OCI-M2 (cell line): Measurements from ENCODE around the gene CHAT.

Experiments used
- DNase-seq: peaks from one replicate; lab custom pipeline; 2025; ENCODE audit not compliant: unreplicated experiment; lab: John Stamatoyannopoulos, UW

Gene CHAT

DNA sequence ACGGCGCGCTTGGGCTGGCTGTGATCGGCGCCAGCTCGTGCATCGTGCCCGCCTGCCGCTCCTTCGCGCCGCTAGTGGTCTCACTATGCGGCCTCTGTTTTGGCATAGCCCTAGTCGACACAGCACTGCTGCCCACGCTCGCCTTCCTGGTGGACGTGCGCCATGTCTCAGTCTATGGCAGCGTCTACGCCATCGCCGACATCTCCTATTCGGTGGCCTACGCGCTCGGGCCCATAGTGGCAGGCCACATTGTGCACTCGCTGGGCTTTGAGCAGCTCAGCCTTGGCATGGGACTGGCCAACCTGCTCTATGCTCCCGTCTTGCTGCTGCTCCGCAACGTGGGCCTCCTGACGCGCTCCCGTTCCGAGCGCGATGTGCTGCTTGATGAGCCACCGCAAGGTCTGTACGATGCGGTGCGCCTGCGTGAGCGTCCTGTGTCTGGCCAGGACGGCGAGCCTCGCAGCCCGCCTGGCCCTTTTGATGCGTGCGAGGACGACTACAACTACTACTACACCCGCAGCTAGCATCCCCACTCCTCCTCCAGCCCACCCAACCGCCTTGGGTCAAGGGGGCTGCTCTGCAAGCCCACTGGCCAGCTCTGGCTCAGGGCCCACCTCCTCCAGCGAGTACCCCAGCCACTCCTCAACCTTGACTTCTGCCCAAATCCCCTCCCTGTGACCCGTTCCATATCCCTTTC lies 1.9 kb upstream of the CHAT start:
- DNase-seq, result no peak

DNA sequence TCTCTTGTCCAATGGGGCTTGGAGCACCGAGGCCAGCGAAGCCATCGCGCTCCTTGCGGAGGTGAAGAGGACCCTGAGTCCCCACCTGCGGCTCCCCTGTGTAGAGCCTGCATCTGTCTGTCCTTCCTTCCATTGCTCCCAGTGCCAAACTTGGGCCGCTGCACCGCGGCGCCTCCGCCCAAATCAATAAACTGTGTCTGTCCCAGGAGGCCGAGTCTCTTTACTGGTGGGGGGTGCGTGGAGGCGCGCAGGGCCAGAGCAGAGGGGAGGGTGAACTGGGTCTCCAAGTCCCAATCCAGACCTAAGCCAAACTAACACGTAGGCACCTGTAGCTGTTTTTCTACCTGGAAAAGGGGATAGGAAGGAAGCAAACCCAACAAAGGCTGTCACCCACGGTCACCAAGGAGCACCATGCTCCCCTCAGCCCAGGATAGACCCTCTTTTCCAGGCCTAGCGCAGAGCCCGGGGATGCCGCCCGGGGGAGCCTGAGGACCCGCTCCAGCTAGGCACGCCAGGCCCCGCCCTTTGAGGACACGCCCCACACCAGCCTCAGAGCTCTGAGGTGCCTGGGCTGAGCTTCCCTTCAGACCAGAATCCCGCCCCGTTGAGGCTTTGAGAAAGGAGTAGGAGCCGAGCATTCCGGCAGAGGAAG lies 1.2 kb upstream of the CHAT start:
- DNase-seq, result no peak

DNA sequence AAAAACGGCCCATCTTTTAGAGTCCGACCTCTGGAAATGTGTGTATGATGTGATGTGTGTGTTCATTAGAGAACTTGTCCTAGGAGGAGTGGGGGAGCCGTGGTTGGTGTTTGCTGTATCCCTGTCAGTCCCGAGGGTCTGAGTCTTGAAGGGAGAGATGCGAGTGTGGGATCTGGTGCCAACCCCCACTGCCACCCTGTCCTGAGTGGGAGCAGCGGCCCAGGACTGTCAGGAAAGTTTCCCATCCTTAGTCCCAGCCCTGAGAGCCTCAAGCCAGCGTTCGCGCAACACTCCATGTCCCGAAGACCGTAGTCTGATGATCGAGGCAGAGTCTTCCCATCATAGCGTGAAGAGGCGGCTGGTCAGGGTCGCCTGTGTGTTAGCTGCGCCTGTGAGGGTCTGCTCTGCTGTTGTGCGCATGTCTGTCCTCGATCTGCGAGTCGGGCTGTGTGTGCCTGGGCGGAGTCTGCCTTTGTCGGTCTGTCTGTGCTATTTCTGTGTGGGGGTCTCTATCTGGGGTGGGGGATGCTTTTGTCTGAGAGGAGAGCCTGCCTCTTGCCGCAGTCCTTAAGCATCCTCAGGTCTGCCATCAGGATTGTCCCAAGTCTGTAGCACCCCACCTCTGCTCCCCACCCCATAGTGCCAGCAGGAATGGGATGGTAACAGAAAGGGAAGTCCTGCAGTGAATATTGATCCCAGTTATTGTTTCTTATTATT lies 514 bp upstream of the CHAT start:
- DNase-seq, result no peak

DNA sequence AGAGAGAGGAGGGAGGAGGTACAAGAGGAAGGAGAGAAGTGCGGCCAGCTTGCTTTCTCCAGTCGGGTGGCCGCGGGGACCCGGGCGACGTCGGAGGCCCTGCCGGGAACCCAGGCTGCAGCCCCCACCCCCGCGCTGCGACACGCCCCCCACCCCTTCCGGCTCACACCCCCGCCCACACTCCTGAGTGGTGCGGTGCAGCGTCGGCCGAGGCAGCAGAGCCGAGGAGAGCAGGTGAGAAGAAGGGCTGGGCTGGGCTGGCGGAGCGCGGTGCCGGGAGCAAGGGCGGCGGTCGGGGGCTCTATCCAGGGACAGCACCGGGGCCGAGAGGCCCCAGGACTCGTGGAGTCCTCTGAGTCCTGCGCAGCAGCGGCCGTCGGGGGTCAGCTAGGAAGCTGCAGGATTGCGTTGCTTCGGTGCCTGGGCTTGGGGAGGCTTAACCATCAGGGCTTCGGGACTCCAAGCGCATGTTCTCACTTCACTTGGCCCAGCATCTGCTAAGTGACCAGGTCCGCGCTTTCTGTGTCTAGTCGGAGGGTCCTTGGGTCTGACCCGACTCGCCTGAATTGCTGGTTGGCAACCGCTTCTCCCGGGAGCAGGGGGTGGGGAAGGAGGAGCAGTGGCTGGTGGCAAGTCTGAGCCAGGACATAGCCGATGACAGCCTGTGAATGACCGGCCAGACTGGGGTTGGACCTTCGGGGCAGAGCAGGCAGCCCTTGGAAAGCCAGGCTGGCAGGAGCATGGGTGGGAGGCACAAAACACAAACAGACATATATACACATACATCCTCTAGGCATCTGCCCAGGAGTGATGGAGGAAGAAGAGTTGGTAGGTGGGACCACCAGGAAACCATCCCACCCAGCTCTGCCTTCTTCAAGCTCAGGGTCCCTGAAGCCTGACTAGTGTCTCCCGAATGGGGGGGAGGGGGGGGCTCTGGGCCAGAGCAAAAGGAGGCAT lies 683 bp downstream of the CHAT start:
- no peak for DNase-seq

DNA sequence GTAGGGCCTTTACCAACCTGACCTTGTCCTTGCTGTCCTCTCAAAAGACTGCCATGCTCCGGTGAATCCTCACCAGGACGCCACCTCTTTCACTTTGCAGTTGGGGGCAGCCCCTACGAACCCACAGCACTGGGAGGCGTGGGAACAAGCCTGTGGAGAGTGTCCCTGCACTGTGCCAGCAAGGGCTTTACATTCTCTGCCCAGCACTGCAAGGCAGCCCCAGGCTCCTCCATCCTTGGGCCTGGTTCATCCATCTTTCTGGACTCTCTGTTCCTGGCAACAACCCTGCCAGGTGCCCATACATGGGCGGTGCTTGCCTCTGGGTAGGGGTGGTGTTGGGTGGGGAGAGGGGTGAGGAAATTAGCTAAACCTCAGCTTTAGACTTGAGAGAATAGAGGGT lies 1.4 kb downstream of the CHAT start:
- DNase-seq, result no peak

DNA sequence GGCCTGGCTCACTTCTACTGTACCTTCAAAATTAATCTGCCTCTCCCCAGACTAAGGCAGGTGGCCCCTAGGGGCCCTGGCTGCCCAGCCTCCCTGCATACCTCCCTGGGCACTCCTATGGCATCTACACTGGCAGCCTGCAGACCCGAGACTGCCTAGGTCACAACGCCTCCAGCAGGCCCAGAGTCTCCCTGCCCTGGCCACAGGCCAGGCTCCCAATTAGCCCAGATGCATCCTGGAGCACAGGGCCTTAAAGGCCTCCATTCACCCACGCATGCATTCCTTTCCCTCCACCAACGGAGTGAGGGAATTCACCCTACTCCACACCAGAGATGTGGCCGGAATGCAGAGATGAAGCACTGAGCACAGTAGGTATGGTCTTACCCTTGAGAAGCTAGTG lies 1.9 kb downstream of the CHAT start:
- no peak for DNase-seq

DNA sequence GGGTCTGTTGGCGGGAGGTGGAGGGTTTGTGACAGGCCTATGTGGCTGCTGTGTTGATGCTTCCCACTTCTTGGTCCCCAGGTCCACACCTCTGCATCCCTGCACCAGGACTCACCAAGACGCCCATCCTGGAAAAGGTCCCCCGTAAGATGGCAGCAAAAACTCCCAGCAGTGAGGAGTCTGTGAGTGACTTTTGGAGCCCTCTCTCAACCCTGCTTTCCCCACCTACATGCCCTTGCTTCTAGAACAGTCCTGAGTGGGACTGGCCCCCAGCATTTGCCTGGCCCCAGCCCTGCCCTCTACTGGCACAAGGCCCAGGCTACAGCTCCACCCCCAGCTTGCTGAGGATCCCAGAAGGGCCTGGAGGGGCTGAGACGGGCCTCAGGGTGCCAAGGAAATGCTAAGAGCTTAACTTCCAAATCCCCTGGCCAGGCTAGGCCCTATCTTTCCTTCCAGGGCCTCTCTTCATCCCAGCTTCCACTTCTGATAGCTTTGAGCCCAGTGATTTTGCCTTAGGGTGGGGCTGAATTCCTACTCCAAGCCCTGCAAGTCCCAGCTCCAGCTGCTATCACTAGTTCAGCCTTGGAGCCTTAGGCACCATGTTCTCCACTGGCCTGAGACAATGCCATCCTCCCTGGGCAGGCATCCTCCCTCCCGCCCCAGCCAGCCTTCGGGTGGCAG lies 2.7 kb downstream of the CHAT start:
- DNase-seq, result no peak

DNA sequence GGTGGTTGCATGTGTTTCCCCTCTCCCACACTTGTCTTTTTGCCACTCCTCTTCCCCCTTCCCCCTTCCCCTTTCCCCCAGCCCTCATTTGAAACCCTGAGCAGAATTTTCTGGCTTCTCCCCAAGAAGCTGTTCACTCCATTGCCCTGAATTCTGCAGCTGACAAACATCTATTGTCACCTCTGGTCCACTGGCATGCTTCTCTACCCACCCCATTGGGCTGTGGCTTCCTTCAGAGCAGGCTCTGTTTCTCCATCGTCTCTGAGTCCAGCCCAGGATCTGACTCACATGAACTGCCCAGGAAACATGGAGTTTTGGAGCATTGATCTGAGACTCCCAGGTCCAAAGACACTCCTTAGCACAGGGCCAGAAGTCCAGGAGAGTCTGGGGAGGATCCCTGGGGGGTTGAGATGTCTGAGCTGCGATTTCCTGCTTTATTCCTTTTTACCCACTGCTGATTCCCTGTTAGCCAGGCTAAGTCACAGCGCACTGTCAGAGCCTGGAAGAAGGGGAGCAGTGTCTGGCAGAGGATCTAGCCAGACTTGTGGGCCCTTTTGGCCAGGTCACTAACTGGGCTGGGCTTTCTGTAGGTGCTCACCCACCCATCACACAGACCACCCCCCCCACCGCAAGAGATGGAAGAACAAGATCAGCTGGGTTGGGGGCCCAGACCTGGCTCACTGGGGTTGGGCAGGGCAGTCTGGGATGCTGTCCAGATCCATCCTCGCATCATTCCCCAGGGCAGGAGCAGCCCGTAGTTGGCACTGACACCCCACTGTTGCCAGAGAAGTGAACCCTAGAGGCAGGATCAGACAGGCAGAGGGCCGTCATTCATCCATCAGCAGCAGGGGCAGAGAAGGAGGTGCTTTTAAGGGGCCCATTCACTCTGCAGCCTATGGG lies 3.5 kb downstream of the CHAT start:
- DNase-seq, result no peak

DNA sequence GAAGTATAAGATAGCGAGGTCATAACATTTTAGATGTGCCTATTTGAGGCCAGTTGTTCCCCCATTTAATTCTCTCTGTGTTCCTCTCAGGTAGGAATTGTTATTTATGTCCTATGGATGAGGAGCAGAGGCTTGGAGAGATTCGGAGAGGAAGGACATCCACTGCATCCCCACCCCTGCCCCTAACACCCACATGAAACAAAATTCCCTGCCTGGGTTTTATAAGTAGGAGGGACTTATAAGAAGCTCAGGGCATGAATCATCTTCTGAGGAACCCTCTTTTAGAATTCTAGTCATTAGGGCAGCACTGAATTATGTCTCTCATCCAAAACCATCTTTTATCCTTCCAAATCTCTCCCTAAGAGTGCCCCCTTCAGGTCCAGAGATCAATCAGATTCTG lies 5.0 kb downstream of the CHAT start:
- DNase-seq, result no peak

DNA sequence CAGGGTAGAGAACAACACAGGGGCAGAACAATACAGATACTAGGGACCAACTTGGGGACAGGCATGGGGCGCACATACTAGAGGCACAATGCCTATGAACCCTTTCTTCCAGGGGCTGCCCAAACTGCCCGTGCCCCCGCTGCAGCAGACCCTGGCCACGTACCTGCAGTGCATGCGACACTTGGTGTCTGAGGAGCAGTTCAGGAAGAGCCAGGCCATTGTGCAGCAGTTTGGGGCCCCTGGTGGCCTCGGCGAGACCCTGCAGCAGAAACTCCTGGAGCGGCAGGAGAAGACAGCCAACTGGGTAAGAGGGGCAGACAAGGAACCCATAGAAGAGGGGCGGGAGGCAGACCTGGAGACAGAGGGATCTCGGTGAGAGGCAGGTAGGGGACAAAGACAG lies 5.8 kb downstream of the CHAT start:
- no peak for DNase-seq

DNA sequence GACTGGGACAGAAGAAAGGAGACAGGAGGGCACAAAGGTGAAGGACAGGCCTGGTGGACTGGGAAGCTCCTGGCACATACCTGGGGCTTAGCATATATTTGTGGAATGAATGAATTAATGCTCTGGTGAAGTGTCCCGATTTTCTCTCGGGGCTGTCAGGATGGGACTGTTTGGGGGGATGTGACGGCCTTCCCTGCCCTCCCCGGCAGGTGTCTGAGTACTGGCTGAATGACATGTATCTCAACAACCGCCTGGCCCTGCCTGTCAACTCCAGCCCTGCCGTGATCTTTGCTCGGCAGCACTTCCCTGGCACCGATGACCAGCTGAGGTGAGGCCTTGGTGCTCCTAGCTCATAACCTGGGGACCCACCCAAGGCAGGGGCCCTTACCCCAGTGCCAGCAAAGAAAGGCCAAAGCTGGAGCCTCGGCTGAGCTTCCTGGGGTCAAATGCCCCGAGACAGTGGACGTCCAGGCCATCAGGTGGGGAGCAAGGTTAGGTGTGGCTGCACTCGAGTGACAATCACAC lies 6.5 kb downstream of the CHAT start:
- DNase-seq, result no peak

DNA sequence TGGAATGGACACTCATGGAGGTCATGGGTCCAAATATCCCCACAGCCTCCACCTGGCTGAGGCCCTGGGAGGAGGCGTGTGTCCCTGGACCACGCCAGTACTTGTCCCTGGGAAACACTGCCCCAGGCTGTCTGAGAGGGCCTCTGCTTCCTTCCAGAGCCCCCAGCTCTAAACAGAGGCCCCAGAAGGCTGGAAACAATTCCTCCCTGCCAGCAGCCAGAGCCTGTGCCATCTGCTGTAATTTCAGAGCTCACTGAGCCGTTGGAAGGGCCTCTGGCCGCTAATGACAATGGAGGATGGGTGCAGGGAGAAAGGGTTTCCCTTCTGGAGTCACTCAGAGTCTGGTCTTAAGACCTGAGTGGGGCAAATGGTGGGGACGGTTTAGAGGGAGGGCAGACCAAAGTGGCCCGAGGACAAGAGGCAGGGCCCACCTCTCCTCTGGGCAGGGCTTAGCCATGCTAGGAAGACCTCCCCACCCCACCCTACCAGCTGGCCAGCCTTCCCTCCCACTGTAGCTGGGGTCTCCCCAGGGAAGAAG lies 7.1 kb downstream of the CHAT start:
- DNase-seq, result no peak

DNA sequence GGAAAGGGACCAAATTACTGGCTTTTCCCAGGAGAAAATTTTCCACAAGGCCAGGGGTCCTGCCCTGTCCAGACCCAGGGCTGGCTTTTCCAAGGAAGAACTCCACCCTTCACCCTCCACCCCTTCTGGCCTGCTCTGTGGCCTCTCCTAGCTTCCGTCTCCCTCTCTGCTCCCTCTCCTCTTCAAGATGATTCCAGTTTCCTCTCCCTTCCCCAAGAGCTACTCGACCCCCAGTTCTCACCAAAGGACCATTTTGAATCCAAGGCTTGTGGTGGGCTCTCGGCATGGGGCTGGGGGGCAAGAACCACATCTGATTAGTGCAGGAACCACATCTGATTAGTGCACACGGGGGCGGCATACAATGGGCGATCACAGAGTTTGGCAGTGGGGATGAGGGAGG lies 7.7 kb downstream of the CHAT start:
- DNase-seq, result no peak

DNA sequence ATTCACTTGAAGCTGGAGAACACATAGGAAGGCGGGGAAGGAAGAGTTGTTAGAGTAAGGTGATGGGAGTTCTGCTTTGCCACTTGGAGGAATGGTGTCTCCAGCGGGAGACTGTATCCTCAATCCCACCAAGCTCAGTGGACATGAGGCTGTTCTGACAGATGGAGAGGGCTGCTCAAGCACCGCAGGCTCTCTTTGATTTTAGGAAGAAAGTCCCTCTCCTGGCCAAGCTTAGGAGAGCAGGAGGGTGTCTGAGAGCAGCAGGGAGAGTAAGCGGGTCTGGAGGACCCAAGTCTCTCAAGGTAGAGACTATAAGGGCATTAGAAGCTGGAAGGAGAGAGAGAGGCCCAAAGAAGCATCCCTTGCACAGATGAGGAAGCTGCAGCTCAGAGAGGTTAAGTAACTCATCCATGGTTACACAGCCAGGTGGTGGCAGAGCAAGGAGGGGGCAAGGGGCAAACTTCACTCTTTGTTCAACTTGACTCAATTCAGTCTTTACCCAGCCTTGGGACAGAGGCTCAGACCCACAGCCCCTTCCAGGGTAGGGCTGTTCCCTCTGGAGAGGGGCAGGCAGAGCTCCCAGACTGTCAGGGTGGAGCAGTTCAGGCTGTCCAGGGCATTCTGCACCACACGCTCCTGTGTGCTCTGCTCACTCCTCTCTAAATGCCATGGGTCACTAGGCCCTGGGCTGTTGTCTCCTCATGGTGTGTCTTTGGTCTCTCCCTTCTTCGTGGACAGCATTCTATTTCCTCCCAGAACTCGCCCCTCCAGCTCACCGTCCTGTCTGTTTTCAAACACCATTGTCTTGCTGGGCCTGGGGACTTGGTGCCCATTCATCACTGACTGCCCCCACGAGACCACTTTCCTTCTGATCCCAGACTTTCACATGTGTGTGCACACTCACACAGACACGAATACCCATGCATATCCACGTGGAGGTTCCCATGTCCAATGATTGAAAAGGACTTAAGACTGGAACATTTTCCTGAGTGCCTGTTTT lies 8.9 kb downstream of the CHAT start:
- no peak for DNase-seq

DNA sequence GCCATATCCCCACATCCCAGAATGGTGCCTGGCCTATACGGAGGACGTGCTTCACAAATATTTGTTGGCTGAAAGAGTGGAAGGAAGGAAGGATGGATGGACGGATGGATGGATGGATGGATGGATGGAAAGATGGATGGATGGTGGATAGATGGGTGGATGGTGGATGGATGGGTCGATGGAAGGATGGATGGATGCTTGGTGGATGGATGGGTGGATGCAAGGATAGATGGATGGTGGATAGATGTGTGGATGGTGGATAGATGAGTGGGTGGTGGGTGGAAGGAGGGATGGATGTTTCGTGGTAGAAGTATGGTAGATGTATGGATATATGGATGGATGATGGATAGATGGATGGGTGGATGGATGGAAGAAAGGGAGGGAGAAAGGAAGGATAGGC lies 10.8 kb downstream of the CHAT start:
- DNase-seq, result no peak

DNA sequence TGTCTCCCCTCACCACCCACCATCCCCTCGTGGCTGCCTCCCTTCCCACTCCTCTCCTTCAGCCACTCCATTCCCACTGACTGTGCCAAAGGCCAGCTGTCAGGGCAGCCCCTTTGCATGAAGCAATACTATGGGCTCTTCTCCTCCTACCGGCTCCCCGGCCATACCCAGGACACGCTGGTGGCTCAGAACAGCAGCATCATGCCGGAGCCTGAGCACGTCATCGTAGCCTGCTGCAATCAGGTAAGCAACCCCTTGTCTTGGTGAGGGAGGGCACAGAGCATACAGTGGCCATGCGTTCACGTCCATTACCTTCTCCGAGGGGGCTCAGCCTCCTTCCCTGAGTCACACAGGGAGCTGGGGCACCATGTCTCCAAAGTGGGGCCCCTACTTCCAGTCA lies 11.6 kb downstream of the CHAT start:
- no peak for DNase-seq

DNA sequence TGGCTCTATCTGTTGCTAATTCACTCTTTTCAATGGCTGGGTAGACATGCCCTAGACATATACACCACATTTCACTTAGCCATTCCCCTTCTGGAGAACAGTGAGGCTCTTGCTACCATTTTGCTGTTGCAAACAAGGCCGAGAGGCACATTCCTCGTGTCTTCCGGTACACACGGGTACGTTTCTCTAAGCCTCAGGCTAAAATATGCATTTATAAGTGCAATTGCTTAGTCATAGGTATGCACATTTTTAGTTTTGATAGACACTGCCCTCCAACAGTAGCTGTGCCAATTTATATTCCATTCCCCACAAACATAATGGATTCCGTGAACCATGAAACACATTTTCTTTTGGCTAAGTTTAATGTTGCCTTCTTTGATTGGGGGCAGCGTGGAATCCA lies 13.2 kb downstream of the CHAT start:
- no peak for DNase-seq

DNA sequence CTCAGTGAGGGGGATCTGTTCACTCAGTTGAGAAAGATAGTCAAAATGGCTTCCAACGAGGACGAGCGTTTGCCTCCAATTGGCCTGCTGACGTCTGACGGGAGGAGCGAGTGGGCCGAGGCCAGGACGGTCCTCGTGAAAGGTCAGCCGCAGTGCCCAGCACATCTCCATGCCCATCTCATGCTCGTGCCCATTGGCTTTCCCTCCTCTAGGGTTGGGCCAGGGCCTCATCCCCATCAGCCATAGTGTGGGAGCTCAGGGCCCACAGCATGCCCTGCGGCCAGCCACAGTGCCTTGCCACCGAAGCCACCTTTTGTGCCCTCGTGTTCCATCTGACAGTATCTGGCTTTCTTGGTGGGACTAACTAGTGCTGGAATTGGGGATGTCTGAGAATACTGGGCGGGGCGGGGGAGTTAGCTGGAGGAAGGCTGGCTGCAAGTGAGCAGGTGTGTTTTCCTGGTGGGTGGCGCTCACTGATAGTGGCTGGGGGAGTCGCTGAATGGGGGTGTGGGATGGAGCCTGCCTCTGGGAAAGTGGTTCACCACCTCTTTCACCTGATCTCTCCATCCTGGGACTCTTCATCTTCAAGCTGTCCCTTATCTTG lies 13.9 kb downstream of the CHAT start:
- DNase-seq, result no peak
